Measurements from ENCODE around the gene SNN. TPM values are rescaled to one million over a fixed set of nuclear protein-coding genes. Genes with fewer than 3 reads are reported as not detected.

Gene SNN
- total RNA-seq, 2 experiments from 2014 or later = 8.2 to 9.5 TPM

DNA sequence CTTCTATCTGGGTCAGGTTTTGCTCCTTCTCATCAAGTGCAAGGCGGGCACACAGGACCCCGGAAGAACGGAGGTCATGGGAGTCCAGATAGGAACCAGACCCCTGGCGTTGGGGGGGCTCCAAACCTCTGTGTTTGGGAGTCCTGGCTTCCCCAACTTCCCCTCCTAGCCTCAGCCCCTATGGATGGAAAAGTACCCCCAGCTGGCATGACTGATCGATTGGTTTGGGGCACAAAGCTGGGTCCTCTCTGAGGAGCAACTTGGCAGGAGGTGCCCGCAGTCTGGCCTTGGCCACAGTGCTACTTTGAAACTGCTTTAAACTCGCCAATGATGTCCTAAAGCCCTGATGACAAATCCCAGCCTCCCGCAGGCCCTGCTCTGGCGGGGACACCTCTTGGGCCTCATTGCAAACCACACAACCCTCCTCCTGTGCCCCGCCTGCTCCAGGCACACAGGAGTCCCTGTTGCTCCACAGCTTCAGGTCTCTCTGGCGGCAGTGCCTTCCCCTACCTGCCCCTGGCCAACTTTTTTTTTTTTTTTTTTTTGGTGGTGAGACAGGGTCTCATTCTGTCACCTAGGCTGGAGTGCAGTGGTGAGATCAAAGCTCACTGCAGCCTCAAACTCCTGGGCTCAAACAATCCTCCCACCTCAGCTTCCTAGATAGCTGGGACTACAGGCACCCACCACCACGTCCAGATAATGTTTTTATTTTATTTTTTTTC lies 38.0 kb upstream of the SNN start:
- ATAC-seq (no peak), DNase-seq (no peak)
- Mint-ChIP-seq H3K36me3 (ENCODE audit: low read depth) (no peaks in the 10 kb centered on the region), H3K9me3 (no peaks in the 10 kb centered on the region), H3K4me1 (ENCODE audit: low read depth) (peaks cover 37% of the 10 kb centered on the region), H3K4me3 (no peak overlapping the region), H3K27ac (no peak overlapping the region), H3K27me3 (no peaks in the 10 kb centered on the region)
- intact Hi-C loops (cut with micrococcal nuclease) = no loop called here
- TF ChIP-seq, protein P1, sequence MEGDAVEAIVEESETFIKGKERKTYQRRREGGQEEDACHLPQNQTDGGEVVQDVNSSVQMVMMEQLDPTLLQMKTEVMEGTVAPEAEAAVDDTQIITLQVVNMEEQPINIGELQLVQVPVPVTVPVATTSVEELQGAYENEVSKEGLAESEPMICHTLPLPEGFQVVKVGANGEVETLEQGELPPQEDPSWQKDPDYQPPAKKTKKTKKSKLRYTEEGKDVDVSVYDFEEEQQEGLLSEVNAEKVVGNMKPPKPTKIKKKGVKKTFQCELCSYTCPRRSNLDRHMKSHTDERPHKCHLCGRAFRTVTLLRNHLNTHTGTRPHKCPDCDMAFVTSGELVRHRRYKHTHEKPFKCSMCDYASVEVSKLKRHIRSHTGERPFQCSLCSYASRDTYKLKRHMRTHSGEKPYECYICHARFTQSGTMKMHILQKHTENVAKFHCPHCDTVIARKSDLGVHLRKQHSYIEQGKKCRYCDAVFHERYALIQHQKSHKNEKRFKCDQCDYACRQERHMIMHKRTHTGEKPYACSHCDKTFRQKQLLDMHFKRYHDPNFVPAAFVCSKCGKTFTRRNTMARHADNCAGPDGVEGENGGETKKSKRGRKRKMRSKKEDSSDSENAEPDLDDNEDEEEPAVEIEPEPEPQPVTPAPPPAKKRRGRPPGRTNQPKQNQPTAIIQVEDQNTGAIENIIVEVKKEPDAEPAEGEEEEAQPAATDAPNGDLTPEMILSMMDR (IDR thresholded peaks at IDR 0.05) = no peak
- POLR2A ChIA-PET = interaction anchor here (1.3 kb wide), 1 partner anchor 24 kb away, joined by 3 read pairs; no protein-coding TSS in a partner anchor
- CTCF ChIA-PET = interaction anchor here (0.9 to 3.8 kb wide), 5 partner anchors 8 to 98 kb away, joined by 3 to 18 read pairs (median 5); no protein-coding TSS in a partner anchor

DNA sequence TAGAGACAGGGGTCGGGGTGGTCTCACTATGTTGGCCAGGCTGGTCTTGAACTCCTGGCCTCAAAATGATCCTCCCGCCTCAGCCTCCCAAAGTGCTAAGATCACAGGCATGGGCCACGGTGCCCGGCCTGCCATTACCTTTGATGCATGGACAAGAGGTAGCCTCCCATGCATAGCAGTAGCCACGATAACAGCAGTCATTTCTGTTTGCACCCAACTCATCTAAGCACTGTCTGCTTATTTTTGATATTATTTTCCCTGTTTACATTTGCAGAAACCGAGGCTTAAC lies 37.5 kb upstream of the SNN start:
- Mint-ChIP-seq H3K9me3 (no peaks in the 10 kb centered on the region), H3K4me1 (ENCODE audit: low read depth) (peaks cover 33% of the 10 kb centered on the region), H3K4me3 (no peak overlapping the region), H3K27ac (no peak overlapping the region), H3K27me3 (no peaks in the 10 kb centered on the region), H3K36me3 (ENCODE audit: low read depth) (no peaks in the 10 kb centered on the region)
- no peak for DNase-seq
- no peak for ATAC-seq
- POLR2A ChIA-PET = interaction anchor here (1.3 kb wide), 1 partner anchor 24 kb away, joined by 3 read pairs; no protein-coding TSS in a partner anchor
- CTCF ChIA-PET = interaction anchor here (1.3 to 3.8 kb wide), 4 partner anchors 9 to 99 kb away, joined by 3 to 18 read pairs (median 7); no protein-coding TSS in a partner anchor
- TF ChIP-seq, protein P1 (IDR thresholded peaks at IDR 0.05) = no peak
- intact Hi-C loops (cut with micrococcal nuclease) = no loop called here

DNA sequence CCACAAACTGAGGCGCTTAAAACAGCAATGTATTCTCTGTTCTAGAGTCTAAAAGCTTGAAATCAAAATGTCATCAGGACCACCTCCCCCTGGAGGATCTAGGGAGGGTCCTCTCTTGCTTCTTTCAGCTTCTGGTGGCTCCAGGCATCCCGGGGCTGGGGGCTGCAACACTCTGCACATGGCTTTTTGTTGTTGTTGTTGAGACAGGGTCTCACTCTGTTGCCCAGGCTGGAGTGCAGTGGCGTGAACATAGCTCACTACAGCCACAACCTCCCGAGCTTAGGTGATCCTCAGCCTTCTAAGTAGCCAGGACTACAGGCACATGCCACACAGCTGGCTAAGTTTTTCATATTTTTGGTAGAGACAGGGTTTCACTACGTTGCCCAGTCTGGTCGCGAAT lies 37.0 kb upstream of the SNN start:
- ChIA-PET CTCF (interaction anchor here (0.9 to 3.8 kb wide), 6 partner anchors 9 to 235 kb away, joined by 3 to 18 read pairs (median 4); no protein-coding TSS in a partner anchor), POLR2A (interaction anchor here (1.3 kb wide), 1 partner anchor 23 kb away, joined by 3 read pairs; no protein-coding TSS in a partner anchor)
- TF ChIP-seq, protein P1 (IDR thresholded peaks at IDR 0.05) = no peak
- Mint-ChIP-seq H3K4me3 (no peak overlapping the region), H3K9me3 (no peaks in the 10 kb centered on the region), H3K4me1 (ENCODE audit: low read depth) (peaks cover 32% of the 10 kb centered on the region), H3K27me3 (no peaks in the 10 kb centered on the region), H3K36me3 (ENCODE audit: low read depth) (no peaks in the 10 kb centered on the region), H3K27ac (no peak overlapping the region)
- no peak for DNase-seq
- no peak for ATAC-seq
- intact Hi-C loops (cut with micrococcal nuclease) = no loop called here

DNA sequence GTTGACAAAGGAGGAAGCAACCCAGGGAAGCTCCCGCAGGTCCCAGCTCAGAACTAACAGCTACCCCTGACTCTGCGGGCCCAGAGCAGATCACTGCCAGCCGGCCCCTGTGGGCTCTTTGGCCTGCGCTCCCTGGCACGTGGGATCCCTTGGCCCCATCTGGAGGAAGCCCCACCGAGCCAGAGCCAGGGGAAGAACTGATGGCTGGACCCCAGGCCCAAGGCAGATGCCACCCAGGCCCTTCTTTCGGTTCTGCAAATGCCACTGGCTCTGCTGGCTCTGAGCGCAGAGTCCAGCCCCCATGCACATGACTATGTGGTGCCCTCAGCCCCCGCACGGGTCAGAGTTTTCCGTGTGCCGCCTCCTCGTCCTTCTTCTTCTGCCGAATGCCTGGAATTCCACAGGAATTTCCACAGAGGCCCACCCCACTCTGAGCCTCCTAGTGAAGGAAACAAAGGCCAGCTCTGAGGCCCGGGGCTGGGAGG lies 35.8 kb upstream of the SNN start:
- H3K36me3 Mint-ChIP-seq (ENCODE audit: low read depth) = no peaks in the 10 kb centered on the region
- H3K27me3 Mint-ChIP-seq = no peaks in the 10 kb centered on the region
- ChIA-PET POLR2A (no interaction called here), CTCF (interaction anchor here (1.3 to 3.8 kb wide), 2 partner anchors 9 to 82 kb away, joined by 3 to 18 read pairs; no protein-coding TSS in a partner anchor)
- ATAC-seq (no peak), DNase-seq (no peak)
- H3K9me3 Mint-ChIP-seq = no peaks in the 10 kb centered on the region
- TF ChIP-seq, protein P1 (IDR thresholded peaks at IDR 0.05) = no peak
- intact Hi-C loops (cut with micrococcal nuclease) = no loop called here
- no peak overlapping the region for H3K4me3 Mint-ChIP-seq
- H3K27ac Mint-ChIP-seq = no peak overlapping the region
- H3K4me1 Mint-ChIP-seq (ENCODE audit: low read depth) = peaks cover 30% of the 10 kb centered on the region

DNA sequence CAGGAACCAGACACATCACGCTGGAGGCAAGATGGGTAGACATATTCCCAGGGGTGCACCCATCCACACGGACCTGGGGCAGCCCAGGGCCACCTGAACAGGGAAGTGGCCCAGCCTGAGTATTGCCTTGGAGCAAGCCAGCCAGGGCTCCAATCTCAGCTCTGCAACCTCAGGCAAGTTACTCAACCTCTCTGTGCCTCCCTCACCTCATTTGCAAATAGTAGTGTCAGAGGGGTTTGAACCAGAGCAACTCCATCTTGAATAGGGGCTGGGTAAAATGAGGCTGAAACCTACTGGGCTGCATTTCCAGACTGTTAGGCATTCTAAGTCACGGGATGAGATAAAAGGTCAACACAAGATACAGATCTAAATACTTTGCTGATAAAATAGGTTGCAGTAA lies 35.1 kb upstream of the SNN start:
- ATAC-seq (no peak), DNase-seq (no peak)
- H3K4me1 Mint-ChIP-seq (ENCODE audit: low read depth) = peaks cover 26% of the 10 kb centered on the region
- no peak overlapping the region for H3K4me3 Mint-ChIP-seq
- no peaks in the 10 kb centered on the region for H3K27me3 Mint-ChIP-seq
- no peaks in the 10 kb centered on the region for H3K36me3 Mint-ChIP-seq (ENCODE audit: low read depth)
- H3K9me3 Mint-ChIP-seq = no peaks in the 10 kb centered on the region
- ChIA-PET POLR2A (no interaction called here), CTCF (no interaction called here)
- no peak overlapping the region for H3K27ac Mint-ChIP-seq
- intact Hi-C loops (cut with micrococcal nuclease) = no loop called here
- TF ChIP-seq, protein P1 (IDR thresholded peaks at IDR 0.05) = no peak
